MG63 (cell line): ENCODE measurements around the gene C11orf68. TPM values are rescaled to one million over a fixed set of nuclear protein-coding genes. Genes with fewer than 3 reads are reported as not detected.

Source experiments
- DNase-seq: peaks from one replicate; pipeline ENCODE4 v3.0.0-alpha.2; 2020
- H3K27me3 ChIP-seq: fragments of 250-450 bp; sonication (Bioruptor Pico); 2 replicates; pipeline ENCODE4 v1.5.1; 2020; ENCODE audit warnings: mild to moderate bottlenecking, moderate library complexity
- H3K36me3 ChIP-seq: fragments of 250-450 bp; sonication (Bioruptor Pico); 2 replicates; pipeline ENCODE4 v1.5.1; 2020; ENCODE audit warnings: mild to moderate bottlenecking, moderate library complexity
- H3K4me3 ChIP-seq: fragments of 250-450 bp; sonication (Bioruptor Pico); 2 replicates; pipeline ENCODE4 v1.5.1; 2020; ENCODE audit warnings: mild to moderate bottlenecking, moderate library complexity
- H3K9me3 ChIP-seq: fragments of 250-450 bp; sonication (Bioruptor Pico); 2 replicates; pipeline ENCODE4 v1.5.1; 2020; ENCODE audit warnings: mild to moderate bottlenecking, moderate library complexity
- total RNA-seq: library from RNA; depleted of rRNA; stranded (reverse); fragments of >200 nt; shearing (Covaris generic); gene quantifications from 2 replicates; pipeline ENCODE4 v1.2.3, GENCODE V29; 2014; ENCODE audit warnings: low replicate concordance

Gene C11orf68
- total RNA-seq, 1 experiment from 2014 or later = 46.6 TPM

DNA sequence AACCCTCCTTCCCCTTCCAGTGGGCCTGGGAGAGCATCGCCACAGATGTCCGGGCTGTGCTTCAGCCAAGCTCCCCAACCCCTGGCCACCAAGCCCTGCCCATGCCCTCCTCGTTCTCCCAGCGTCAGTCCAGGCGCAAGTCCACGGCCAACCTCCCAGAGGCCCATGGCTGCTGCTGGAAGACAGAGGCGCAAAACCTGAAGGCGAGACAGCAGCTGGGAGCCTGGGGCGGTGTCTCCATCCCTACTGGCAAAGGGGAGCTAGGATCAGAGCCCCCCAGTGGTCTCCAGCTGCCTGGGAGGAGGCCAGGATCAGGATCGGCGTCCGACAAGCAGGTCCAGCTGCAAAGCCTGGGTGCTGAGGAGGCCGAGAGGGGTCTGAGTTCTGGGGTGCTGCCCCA, 28.3 kb upstream of the C11orf68 start:
- DNase-seq = no peak
- H3K27me3 ChIP-seq = no peaks in the 10 kb centered on the region
- H3K4me3 ChIP-seq = no peak overlapping the region
- H3K9me3 ChIP-seq = no peaks in the 10 kb centered on the region
- H3K36me3 ChIP-seq = no peaks in the 10 kb centered on the region

DNA sequence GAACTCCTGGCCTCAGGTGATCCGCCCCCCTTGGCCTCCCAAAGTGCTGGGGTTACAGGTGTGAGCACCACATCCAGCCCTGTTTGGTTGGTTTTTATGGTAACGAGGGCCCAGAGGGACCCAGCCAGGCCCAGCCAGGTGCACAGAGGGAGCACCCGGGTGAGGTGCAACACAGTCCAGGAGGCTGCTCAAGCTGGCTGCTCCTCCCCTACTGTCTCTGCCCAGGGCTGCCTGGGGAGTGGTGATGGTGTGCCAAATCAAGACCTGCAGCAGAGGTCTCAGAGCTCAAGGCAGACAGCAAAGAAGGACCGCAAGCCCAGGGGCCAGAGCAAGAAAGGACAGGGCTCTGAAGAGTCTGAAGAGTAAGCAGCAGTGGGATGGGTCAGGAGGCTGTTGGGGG, 27.8 kb upstream of the C11orf68 start:
- Histone ChIP-seq H3K36me3 (no peaks in the 10 kb centered on the region), H3K27me3 (no peaks in the 10 kb centered on the region), H3K9me3 (no peaks in the 10 kb centered on the region), H3K4me3 (no peak overlapping the region)
- no peak for DNase-seq

DNA sequence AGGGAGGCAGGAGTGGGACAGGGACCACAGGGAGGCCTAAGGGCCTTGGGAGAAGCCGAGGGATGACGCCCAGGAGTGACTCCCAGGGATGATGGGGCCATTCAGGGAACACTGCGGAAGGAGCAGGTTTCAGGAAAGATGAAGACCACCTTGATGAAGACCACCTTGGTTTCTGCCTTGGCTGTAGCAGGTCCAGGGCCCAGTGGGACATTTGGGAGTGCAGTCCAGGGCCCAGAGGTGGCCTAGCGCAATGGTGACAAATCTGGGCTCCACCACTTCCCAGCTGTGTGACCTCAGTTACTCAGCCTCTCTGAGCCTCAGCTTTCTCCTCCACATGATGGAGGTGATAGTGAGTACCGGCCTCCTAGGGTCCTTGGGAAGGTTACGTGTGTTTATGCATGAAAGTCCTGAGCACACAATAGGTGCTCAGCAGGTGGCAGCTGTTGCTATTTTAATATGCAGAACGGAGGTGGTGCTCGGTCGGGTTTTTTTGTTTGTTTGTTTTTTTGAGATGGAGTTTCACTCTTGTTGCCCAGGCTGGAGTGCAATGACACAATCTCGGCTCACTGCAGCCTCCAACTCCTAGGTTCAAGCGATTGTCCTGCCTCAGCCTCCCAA, 27.2 kb upstream of the C11orf68 start:
- no peaks in the 10 kb centered on the region for H3K27me3 ChIP-seq
- DNase-seq = no peak
- no peaks in the 10 kb centered on the region for H3K36me3 ChIP-seq
- H3K9me3 ChIP-seq = no peaks in the 10 kb centered on the region
- H3K4me3 ChIP-seq = no peak overlapping the region

GRCh38 chr11:65945430-65945911, 26.6 kb upstream of the C11orf68 start, which contains the start of gene TSGA10IP:
Gene TSGA10IP (plus strand): TSS chr11:65945480. CDS start chr11:65945676, 196 bp downstream.
- no peak for DNase-seq
- H3K36me3 ChIP-seq = no peaks in the 10 kb centered on the region
- no peaks in the 10 kb centered on the region for H3K27me3 ChIP-seq
- no peaks in the 10 kb centered on the region for H3K9me3 ChIP-seq
- no peak within 1 kb of the TSS for H3K4me3 ChIP-seq

DNA sequence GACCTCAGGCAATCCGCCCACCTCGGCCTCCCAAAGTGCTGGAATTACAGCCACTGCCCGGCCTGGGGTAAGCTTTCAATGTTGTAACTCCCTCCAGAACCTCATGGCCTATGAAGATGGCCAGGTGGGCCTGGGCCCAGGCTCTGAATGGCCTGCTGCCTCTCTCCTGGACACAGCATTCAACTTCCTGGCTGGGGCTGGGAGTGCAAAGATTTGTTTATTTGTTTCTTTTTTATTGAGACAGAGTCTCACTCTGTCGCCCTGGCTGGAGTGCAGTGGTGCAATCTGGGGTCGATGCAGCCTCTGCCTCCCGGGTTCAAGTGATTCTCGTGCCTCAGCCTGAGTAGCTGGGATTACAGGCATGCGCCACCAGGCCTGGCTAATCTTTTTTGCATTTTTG, 25.9 kb upstream of the C11orf68 start:
- Histone ChIP-seq H3K36me3 (no peaks in the 10 kb centered on the region), H3K4me3 (no peak overlapping the region), H3K27me3 (no peaks in the 10 kb centered on the region), H3K9me3 (no peaks in the 10 kb centered on the region)
- no peak for DNase-seq

- no peaks in the 10 kb centered on the region for H3K27me3 ChIP-seq
- no peaks in the 10 kb centered on the region for H3K9me3 ChIP-seq
- no peak for DNase-seq
- H3K36me3 ChIP-seq = no peaks in the 10 kb centered on the region
- no peak overlapping the region for H3K4me3 ChIP-seq
These were observed 25.3 kb upstream of the C11orf68 start for GRCh38 chr11:65944191-65944590.

DNA sequence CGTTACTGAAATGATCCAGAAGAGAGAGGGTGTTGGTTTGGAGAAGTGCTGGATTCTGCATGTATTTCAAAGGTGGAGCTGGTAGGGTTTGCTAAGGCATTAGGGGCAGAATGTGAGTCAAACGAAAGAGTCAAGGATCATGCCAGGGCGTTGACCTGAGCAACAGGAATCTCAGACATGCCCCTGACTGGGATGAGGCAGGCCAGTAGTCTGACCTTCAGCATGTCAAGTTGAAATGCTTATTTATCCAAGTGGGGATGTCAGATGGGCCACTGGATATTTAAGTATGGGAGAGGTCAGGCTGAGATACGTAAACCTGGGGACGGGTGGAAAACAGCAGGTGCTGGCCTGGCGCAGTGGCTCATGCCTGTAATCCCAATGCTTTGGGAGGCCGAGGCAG, 23.7 kb upstream of the C11orf68 start:
- Histone ChIP-seq H3K27me3 (no peaks in the 10 kb centered on the region), H3K36me3 (no peaks in the 10 kb centered on the region), H3K4me3 (no peak overlapping the region), H3K9me3 (no peaks in the 10 kb centered on the region)
- DNase-seq = no peak

DNA sequence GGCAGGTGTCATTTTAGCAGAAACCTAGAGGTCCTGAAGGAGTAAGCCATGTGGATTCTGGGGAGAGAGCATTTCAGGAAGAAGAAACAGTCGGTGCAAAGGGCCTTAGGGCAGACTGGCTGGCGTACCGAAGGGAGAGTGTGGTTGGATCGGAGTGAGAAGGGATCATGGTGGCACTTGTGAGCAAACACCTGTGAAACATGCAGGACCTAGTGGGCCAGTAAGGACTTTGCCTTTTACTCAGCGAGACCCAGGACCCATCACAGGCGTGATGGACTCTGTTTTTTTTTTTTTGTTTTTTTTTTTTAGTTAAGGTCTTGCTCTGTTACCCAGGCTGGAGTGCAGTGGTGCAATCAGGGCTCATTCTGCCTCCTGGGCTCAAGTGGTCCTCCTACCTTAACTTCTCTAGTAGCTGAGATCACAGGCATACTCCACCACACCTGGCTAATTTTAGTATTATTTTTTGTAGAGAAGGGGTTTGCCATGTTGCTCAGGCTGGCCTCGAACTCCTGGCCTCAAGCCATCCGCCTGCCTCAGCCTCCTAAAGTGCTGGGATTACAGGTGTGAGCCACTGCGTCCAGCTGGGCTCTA, 23.0 kb upstream of the C11orf68 start:
- Histone ChIP-seq H3K4me3 (no peak overlapping the region), H3K27me3 (no peaks in the 10 kb centered on the region), H3K36me3 (no peaks in the 10 kb centered on the region), H3K9me3 (no peaks in the 10 kb centered on the region)
- no peak for DNase-seq

GRCh38 chr11:65937766-65938165, 18.9 kb upstream of the C11orf68 start:
- Histone ChIP-seq H3K36me3 (no peaks in the 10 kb centered on the region), H3K27me3 (no peaks in the 10 kb centered on the region), H3K9me3 (no peaks in the 10 kb centered on the region), H3K4me3 (no peak overlapping the region)
- DNase-seq = no peak

GRCh38 chr11:65934014-65934413, 15.2 kb upstream of the C11orf68 start:
- Histone ChIP-seq H3K36me3 (no peaks in the 10 kb centered on the region), H3K9me3 (no peaks in the 10 kb centered on the region), H3K27me3 (no peaks in the 10 kb centered on the region), H3K4me3 (no peak overlapping the region)
- DNase-seq = no peak

- no peaks in the 10 kb centered on the region for H3K36me3 ChIP-seq
- no peak for DNase-seq
- H3K27me3 ChIP-seq = no peaks in the 10 kb centered on the region
- H3K9me3 ChIP-seq = no peaks in the 10 kb centered on the region
- H3K4me3 ChIP-seq = no peak overlapping the region
These were observed 13.7 kb upstream of the C11orf68 start for GRCh38 chr11:65932558-65932919.

GRCh38 chr11:65931773-65932557, 13.1 kb upstream of the C11orf68 start:
- Histone ChIP-seq H3K36me3 (no peaks in the 10 kb centered on the region; the same call in 1 of the 2 replicates), H3K27me3 (no peaks in the 10 kb centered on the region), H3K9me3 (no peaks in the 10 kb centered on the region), H3K4me3 (no peak overlapping the region)
- no peak for DNase-seq

- Histone ChIP-seq H3K9me3 (no peaks in the 10 kb centered on the region), H3K4me3 (no peak overlapping the region)
- DNase-seq = no peak
These were observed 9.8 kb upstream of the C11orf68 start for GRCh38 chr11:65928667-65929066.

GRCh38 chr11:65927904-65928397, 9.1 kb upstream of the C11orf68 start:
- Histone ChIP-seq H3K36me3 (peaks cover 16% of the 10 kb centered on the region), H3K27me3 (no peaks in the 10 kb centered on the region), H3K9me3 (no peaks in the 10 kb centered on the region), H3K4me3 (no peak overlapping the region)
- DNase-seq = no peak

More at GRCh38 chr11:65928667-65929066, 9.8 kb upstream of the C11orf68 start:
- no peaks in the 10 kb centered on the region for H3K27me3 ChIP-seq
- H3K36me3 ChIP-seq = peaks cover 9% of the 10 kb centered on the region

- H3K36me3 ChIP-seq = peaks cover 38% of the 10 kb centered on the region
- no peaks in the 10 kb centered on the region for H3K27me3 ChIP-seq
- DNase-seq = no peak
- no peak overlapping the region for H3K4me3 ChIP-seq
- H3K9me3 ChIP-seq = no peaks in the 10 kb centered on the region
These were observed 6.5 kb upstream of the C11orf68 start for GRCh38 chr11:65925397-65925796.

- Histone ChIP-seq H3K27me3 (no peaks in the 10 kb centered on the region), H3K9me3 (no peaks in the 10 kb centered on the region), H3K36me3 (peaks cover 55% of the 10 kb centered on the region), H3K4me3 (no peak overlapping the region)
- DNase-seq = no peak
These were observed 3.7 kb upstream of the C11orf68 start for GRCh38 chr11:65922565-65922964.

DNA sequence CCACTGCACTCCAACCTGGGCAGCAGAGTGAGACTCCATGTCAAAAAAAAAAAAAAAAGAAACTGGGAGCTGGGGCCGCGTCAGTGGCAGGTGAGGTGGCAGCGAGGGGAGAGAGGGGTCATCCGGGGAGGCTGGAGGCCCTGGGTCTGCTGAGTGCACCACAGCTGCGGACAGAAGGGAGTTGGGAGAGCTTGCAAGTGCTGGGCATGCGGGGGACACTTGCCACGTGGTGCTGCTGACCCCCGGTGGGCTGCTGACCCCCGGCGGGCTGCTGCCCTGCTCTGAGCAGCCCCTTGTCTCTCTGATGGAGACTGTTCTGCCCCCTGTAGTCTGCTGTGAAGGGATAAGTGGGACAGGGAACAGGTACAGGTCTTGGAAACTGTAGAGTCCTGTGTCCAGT, 3.0 kb upstream of the C11orf68 start:
- Histone ChIP-seq H3K27me3 (no peaks in the 10 kb centered on the region), H3K4me3 (no peak overlapping the region), H3K36me3 (peaks cover 62% of the 10 kb centered on the region), H3K9me3 (no peaks in the 10 kb centered on the region)
- no peak for DNase-seq
